Osteoblast (primary cell): ENCODE measurements around the gene CHSY1. TPM values are rescaled to one million over a fixed set of nuclear protein-coding genes. Genes with fewer than 3 reads are reported as not detected.
"Not testable (repeated sequence)": the region's sequence is repeated elsewhere in the genome, so short reads cannot be mapped to it uniquely, and the experiment has no call there.

ENCODE experiments used
- DNase-seq: peaks from one replicate; pipeline ENCODE4 v3.0.0; 2011; ENCODE audit warnings: low spot score, mixed read lengths; ENCODE audit not compliant: insufficient read length; ENCODE audit errors: missing footprints
- H2AFZ ChIP-seq: 2 replicates; pipeline ENCODE4 v1.6.0; 2011; ENCODE audit warnings: mild to moderate bottlenecking, low read length
- H3K27ac ChIP-seq: 2 replicates; pipeline ENCODE4 v1.5.1; 2011; ENCODE audit warnings: mild to moderate bottlenecking, low read depth, low read length, moderate library complexity
- H3K27me3 ChIP-seq: 2 replicates; pipeline ENCODE4 v1.6.0; 2012; ENCODE audit warnings: mild to moderate bottlenecking, control low read depth, inconsistent platforms, low read length, moderate library complexity; ENCODE audit not compliant: insufficient read depth
- H3K36me3 ChIP-seq: 2 replicates; pipeline ENCODE4 v1.5.1; 2011; ENCODE audit warnings: mild to moderate bottlenecking, low read length, control low read depth, moderate library complexity; ENCODE audit not compliant: insufficient read depth
- H3K4me1 ChIP-seq: 2 replicates; pipeline ENCODE4 v1.5.1; 2011; ENCODE audit warnings: mild to moderate bottlenecking, low read length, control low read depth, moderate library complexity; ENCODE audit not compliant: insufficient read depth
- H3K4me2 ChIP-seq: 2 replicates; pipeline ENCODE4 v1.6.0; 2011; ENCODE audit warnings: mild to moderate bottlenecking, low read length; ENCODE audit not compliant: insufficient read depth
- H3K4me3 ChIP-seq: fragments of 200-600 bp; sonication (generic); 3 replicates; pipeline ENCODE4 v1.5.1; 2012; ENCODE audit warnings: mild to moderate bottlenecking, low read length, inconsistent platforms; ENCODE audit not compliant: insufficient read depth
- H3K79me2 ChIP-seq: 2 replicates; pipeline ENCODE4 v1.6.0; 2012; ENCODE audit warnings: mild to moderate bottlenecking, low read length, control low read depth, inconsistent platforms; ENCODE audit not compliant: insufficient read depth
- H3K9me3 ChIP-seq: 2 replicates; pipeline ENCODE4 v1.5.1; 2011; ENCODE audit warnings: low read depth, low read length, control low read depth
- H4K20me1 ChIP-seq: 2 replicates; pipeline ENCODE4 v1.6.0; 2012; ENCODE audit warnings: mild to moderate bottlenecking, low read length, control low read depth; ENCODE audit not compliant: insufficient read depth
- CTCF ChIP-seq: IDR thresholded peaks from 2 replicates; pipeline ENCODE4 v1.5.1; 2011; ENCODE audit warnings: mild to moderate bottlenecking, low read depth, low read length, moderate library complexity; ENCODE audit errors: extremely low read depth
- total RNA-seq: library from RNA; depleted of rRNA; stranded (reverse); fragments of >200 nt; gene quantifications from 2 replicates; pipeline ENCODE4 v1.2.3, GENCODE V29; 2012

The CHSY1 gene
- total RNA-seq, 1 donor: 39.1 TPM

- peak within 1 kb of the TSS; percentile 88 for H3K27ac ChIP-seq
- peaks cover 18% of the 10 kb centered on the region for H3K36me3 ChIP-seq
- no peaks in the 10 kb centered on the region for H3K9me3 ChIP-seq
- H2AFZ ChIP-seq: peak within 1 kb of the TSS; percentile 99
- H3K27me3 ChIP-seq: no peaks in the 10 kb centered on the region
- H3K79me2 ChIP-seq: peaks cover 50% of the 10 kb centered on the region
- peak within 1 kb of the TSS; percentile 97 for H3K4me3 ChIP-seq
- peaks cover 21% of the 10 kb centered on the region for H3K4me1 ChIP-seq
- TF ChIP-seq CTCF: no peak
- H4K20me1 ChIP-seq: peaks cover 23% of the 10 kb centered on the region
- peak; percentile 97 for DNase-seq
- H3K4me2 ChIP-seq: peak within 1 kb of the TSS; percentile 97
These were observed 43.1 kb upstream of the CHSY1 start, which contains the start of gene SNRPA1 for GRCh38 chr15:101294731-101295606. TSS of gene SNRPA1 (minus strand) at chr15:101295248. CDS start at chr15:101295178, 70 bp downstream.

- no peaks in the 10 kb centered on the region for H3K27me3 ChIP-seq
- H2AFZ ChIP-seq: no peak overlapping the region
- H3K4me1 ChIP-seq: peaks cover 21% of the 10 kb centered on the region
- peak overlapping the region; percentile 97 for H3K4me2 ChIP-seq
- no peak for TF ChIP-seq CTCF
- H3K9me3 ChIP-seq: no peaks in the 10 kb centered on the region
- DNase-seq: no peak
- peak overlapping the region; percentile 52 for H3K27ac ChIP-seq
- H3K4me3 ChIP-seq: peak overlapping the region; percentile 97
- H4K20me1 ChIP-seq: peaks cover 31% of the 10 kb centered on the region
- H3K79me2 ChIP-seq: peaks cover 66% of the 10 kb centered on the region
- peaks cover 29% of the 10 kb centered on the region for H3K36me3 ChIP-seq
These were observed 41.3 kb upstream of the CHSY1 start for GRCh38 chr15:101293122-101293521.

GRCh38 chr15:101288905-101289513 is 37.2 kb upstream of the CHSY1 start:
- Histone ChIP-seq H3K36me3 (peaks cover 66% of the 10 kb centered on the region), H3K4me2 (no peak overlapping the region), H3K4me3 (no peak overlapping the region), H3K9me3 (no peaks in the 10 kb centered on the region), H4K20me1 (peaks cover 33% of the 10 kb centered on the region), H3K27ac (no peak overlapping the region), H2AFZ (no peak overlapping the region), H3K79me2 (peaks cover 75% of the 10 kb centered on the region), H3K4me1 (peaks cover 6% of the 10 kb centered on the region), H3K27me3 (no peaks in the 10 kb centered on the region)
- peak; percentile 72 for TF ChIP-seq CTCF
- peak; percentile 90 for DNase-seq

GRCh38 chr15:101287342-101287741 is 35.5 kb upstream of the CHSY1 start:
- not testable (repeated sequence) for H3K27ac ChIP-seq, H3K9me3 ChIP-seq, H3K4me3 ChIP-seq, H2AFZ ChIP-seq, H3K27me3 ChIP-seq, H3K4me1 ChIP-seq, H3K4me2 ChIP-seq
- Histone ChIP-seq H3K36me3 (peaks cover 79% of the 10 kb centered on the region), H3K79me2 (peaks cover 59% of the 10 kb centered on the region), H4K20me1 (peaks cover 25% of the 10 kb centered on the region)
- DNase-seq: peak; percentile 26
